ENCODE results near the gene MDFIC. TPM values are rescaled to one million over a fixed set of nuclear protein-coding genes. Genes with fewer than 3 reads are reported as not detected.

The MDFIC gene
- polyA plus RNA-seq, 1 donor from 2014 or later: 55.1 TPM

GRCh38 chr7:114934086-114934485 lies 12.2 kb downstream of the MDFIC start:
- H3K9me3 Mint-ChIP-seq: no peaks in the 10 kb centered on the region
- H3K4me1 Mint-ChIP-seq: peaks cover 48 to 58% (median 56%) of the 10 kb centered on the region in 3 donors
- peak overlapping the region in 1 of 3 donors; percentile 96 for H3K27ac Mint-ChIP-seq
- H3K36me3 Mint-ChIP-seq: no peaks in the 10 kb centered on the region
- H3K4me3 Mint-ChIP-seq: peak overlapping the region in 3 of 4 donors; percentile 47 to 90 (median 63)
- no peaks in the 10 kb centered on the region for H3K27me3 Mint-ChIP-seq

- no peaks in the 10 kb centered on the region for H3K9me3 Mint-ChIP-seq
- peak overlapping the region in 1 of 3 donors; percentile 96 for H3K27ac Mint-ChIP-seq
- no peaks in the 10 kb centered on the region for H3K27me3 Mint-ChIP-seq
- peak overlapping the region in 2 of 4 donors; percentile 47 to 63 for H3K4me3 Mint-ChIP-seq
- H3K4me1 Mint-ChIP-seq: peaks cover 48 to 63% (median 56%) of the 10 kb centered on the region in 3 donors
- H3K36me3 Mint-ChIP-seq: no peaks in the 10 kb centered on the region
Measured at GRCh38 chr7:114934713-114935112, 12.8 kb downstream of the MDFIC start.

- Mint-ChIP-seq H3K27me3 (no peaks in the 10 kb centered on the region), H3K4me3 (peak overlapping the region in 1 of 4 donors; percentile 43), H3K27ac (peak overlapping the region in 2 of 3 donors; percentile 37 to 60), H3K4me1 (peaks cover 58 to 65% (median 59%) of the 10 kb centered on the region in 3 donors), H3K36me3 (no peaks in the 10 kb centered on the region), H3K9me3 (no peaks in the 10 kb centered on the region)
Measured at GRCh38 chr7:114936471-114936870, 14.6 kb downstream of the MDFIC start.

DNA sequence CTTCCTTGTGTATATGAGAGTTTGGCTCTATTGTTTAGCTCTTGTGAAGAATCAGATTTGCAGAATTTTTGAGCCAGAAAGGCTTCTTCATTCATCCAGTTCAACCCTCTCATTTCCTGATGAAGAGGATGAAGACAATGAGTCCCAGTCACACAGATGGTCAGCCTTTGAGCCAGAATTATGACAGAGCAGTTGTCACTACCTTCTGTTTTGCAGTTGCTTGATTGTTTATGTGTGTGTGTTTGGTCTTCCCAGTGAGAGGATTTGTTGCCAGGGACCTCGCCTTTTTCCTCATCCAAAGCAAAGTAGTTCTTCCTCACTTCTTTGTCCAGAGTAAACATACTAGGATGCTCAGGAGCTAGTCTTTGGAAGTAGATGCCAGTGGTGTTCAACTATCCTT lies 15.6 kb downstream of the MDFIC start:
- Mint-ChIP-seq H3K9me3 (no peaks in the 10 kb centered on the region), H3K27me3 (no peaks in the 10 kb centered on the region), H3K36me3 (no peaks in the 10 kb centered on the region), H3K4me1 (peaks cover 57 to 63% (median 61%) of the 10 kb centered on the region in 3 donors), H3K4me3 (no peak overlapping the region), H3K27ac (no peak overlapping the region)

DNA sequence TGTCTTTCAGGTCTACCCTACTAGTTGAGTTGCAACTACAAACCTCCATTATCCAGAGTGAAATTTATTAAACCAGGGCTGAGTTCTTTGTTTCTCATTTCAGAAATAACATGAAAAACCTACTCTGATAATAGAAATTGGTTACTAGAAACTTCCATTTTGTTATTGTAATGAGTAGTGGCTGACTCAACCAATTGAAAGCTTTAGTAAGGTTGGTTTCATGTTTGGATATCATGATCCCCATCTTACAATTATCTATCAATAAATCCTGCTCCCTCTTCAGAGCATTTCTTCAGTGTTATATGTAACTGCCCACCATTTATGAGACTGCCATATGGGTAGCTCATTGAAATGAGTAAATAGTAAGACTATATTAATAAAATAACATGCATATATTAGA lies 16.9 kb downstream of the MDFIC start:
- Mint-ChIP-seq H3K27me3 (no peaks in the 10 kb centered on the region), H3K4me3 (no peak overlapping the region), H3K9me3 (no peaks in the 10 kb centered on the region), H3K27ac (no peak overlapping the region), H3K36me3 (no peaks in the 10 kb centered on the region), H3K4me1 (peaks cover 51 to 64% (median 56%) of the 10 kb centered on the region in 3 donors)

- Mint-ChIP-seq H3K4me1 (peaks cover 44 to 59% (median 50%) of the 10 kb centered on the region in 3 donors), H3K27ac (no peak overlapping the region), H3K36me3 (no peaks in the 10 kb centered on the region), H3K27me3 (no peaks in the 10 kb centered on the region), H3K4me3 (peak overlapping the region in 1 of 4 donors; percentile 19), H3K9me3 (no peaks in the 10 kb centered on the region)
Measured at GRCh38 chr7:114939484-114940097, 17.7 kb downstream of the MDFIC start.

- no peak overlapping the region for H3K27ac Mint-ChIP-seq
- peaks cover 40 to 55% (median 45%) of the 10 kb centered on the region in 3 donors for H3K4me1 Mint-ChIP-seq
- H3K9me3 Mint-ChIP-seq: no peaks in the 10 kb centered on the region
- H3K4me3 Mint-ChIP-seq: no peak overlapping the region
- no peaks in the 10 kb centered on the region for H3K36me3 Mint-ChIP-seq
- no peaks in the 10 kb centered on the region for H3K27me3 Mint-ChIP-seq
Measured at GRCh38 chr7:114940220-114940619, 18.3 kb downstream of the MDFIC start.

- no peaks in the 10 kb centered on the region for H3K9me3 Mint-ChIP-seq
- peak overlapping the region in 2 of 4 donors; percentile 36 to 82 for H3K4me3 Mint-ChIP-seq
- peaks cover 31 to 46% (median 38%) of the 10 kb centered on the region in 3 donors for H3K4me1 Mint-ChIP-seq
- H3K36me3 Mint-ChIP-seq: no peaks in the 10 kb centered on the region
- peak overlapping the region in 1 of 3 donors; percentile 33 for H3K27ac Mint-ChIP-seq
- no peaks in the 10 kb centered on the region for H3K27me3 Mint-ChIP-seq
Measured at GRCh38 chr7:114941692-114942091, 19.8 kb downstream of the MDFIC start.

- Mint-ChIP-seq H3K27me3 (no peaks in the 10 kb centered on the region), H3K9me3 (no peaks in the 10 kb centered on the region), H3K36me3 (peaks cover 5% of the 10 kb centered on the region), H3K4me1 (peaks cover 31 to 55% (median 41%) of the 10 kb centered on the region in 3 donors), H3K27ac (peak overlapping the region; percentile 14 to 54 (median 27)), H3K4me3 (peak overlapping the region; percentile 7 to 84 (median 52))
Measured at GRCh38 chr7:114942446-114943175, 20.7 kb downstream of the MDFIC start.

- Mint-ChIP-seq H3K9me3 (no peaks in the 10 kb centered on the region), H3K27me3 (no peaks in the 10 kb centered on the region), H3K4me3 (no peak overlapping the region), H3K4me1 (peaks cover 34 to 64% (median 50%) of the 10 kb centered on the region in 3 donors), H3K27ac (no peak overlapping the region), H3K36me3 (peaks cover 6% of the 10 kb centered on the region)
Measured at GRCh38 chr7:114943530-114943929, 21.6 kb downstream of the MDFIC start.

GRCh38 chr7:114943953-114944744 lies 22.3 kb downstream of the MDFIC start:
- Mint-ChIP-seq H3K36me3 (peaks cover 6% of the 10 kb centered on the region), H3K4me1 (peaks cover 38 to 70% (median 56%) of the 10 kb centered on the region in 3 donors), H3K27ac (no peak overlapping the region), H3K4me3 (no peak overlapping the region), H3K27me3 (no peaks in the 10 kb centered on the region), H3K9me3 (no peaks in the 10 kb centered on the region)

- peaks cover 45 to 71% (median 62%) of the 10 kb centered on the region in 3 donors for H3K4me1 Mint-ChIP-seq
- H3K27ac Mint-ChIP-seq: no peak overlapping the region
- H3K4me3 Mint-ChIP-seq: no peak overlapping the region
- peaks cover 6% of the 10 kb centered on the region for H3K36me3 Mint-ChIP-seq
- H3K9me3 Mint-ChIP-seq: no peaks in the 10 kb centered on the region
- H3K27me3 Mint-ChIP-seq: peaks cover 3% of the 10 kb centered on the region
Measured at GRCh38 chr7:114944745-114945625, 23.1 kb downstream of the MDFIC start.

DNA sequence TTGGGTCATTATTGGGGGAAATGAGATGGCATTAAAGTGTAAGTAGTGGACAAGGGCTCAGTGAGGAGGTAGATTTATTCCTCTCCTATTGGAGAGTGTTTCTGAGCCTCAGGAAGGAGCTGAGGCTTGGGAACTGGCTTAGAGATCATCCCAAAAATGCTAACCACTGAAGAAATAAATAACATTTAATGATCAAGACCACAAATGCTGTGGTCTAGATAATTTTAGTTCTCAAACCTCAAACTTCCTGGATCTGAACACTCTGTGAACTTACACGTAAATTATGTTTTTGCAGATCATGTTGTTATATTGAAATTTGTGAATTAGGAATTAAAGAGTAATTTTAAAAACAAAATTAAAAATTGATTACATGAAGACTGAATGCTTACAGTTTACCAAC lies 27.3 kb downstream of the MDFIC start:
- peak overlapping the region in 2 of 4 donors; percentile 23 to 29 for H3K4me3 Mint-ChIP-seq
- H3K27me3 Mint-ChIP-seq: peaks cover 3% of the 10 kb centered on the region
- H3K36me3 Mint-ChIP-seq: peaks cover 8% of the 10 kb centered on the region
- peaks cover 34 to 51% (median 47%) of the 10 kb centered on the region in 3 donors for H3K4me1 Mint-ChIP-seq
- peak overlapping the region in 1 of 3 donors; percentile 51 for H3K27ac Mint-ChIP-seq
- H3K9me3 Mint-ChIP-seq: no peaks in the 10 kb centered on the region

DNA sequence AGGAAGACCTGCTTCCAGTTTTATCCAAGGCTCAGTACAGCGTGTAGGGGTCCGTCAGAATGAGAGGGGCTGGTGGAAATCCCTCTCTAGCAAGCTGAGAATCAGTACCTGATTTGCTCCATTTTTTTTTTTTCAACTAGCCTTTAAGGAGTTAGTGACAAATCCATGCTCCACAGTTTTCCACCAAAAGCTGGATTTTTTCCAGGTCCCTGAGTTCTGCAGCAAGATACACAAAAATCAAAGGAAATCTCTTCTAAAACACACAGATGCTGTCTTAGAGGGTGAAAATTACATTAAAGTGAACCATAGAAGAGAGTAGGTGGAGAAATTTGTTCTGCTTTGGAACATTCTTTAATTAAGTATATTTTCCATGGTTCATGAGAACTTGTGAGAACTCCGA lies 30.4 kb downstream of the MDFIC start:
- H3K27me3 Mint-ChIP-seq: peaks cover 3% of the 10 kb centered on the region
- no peak overlapping the region for H3K4me3 Mint-ChIP-seq
- H3K4me1 Mint-ChIP-seq: peaks cover 45 to 57% (median 56%) of the 10 kb centered on the region in 3 donors
- peaks cover 10% of the 10 kb centered on the region for H3K36me3 Mint-ChIP-seq
- no peaks in the 10 kb centered on the region for H3K9me3 Mint-ChIP-seq
- H3K27ac Mint-ChIP-seq: no peak overlapping the region
